AML-193 (cell line): Measurements from ENCODE around the gene DPYD.

Experiments used
- DNase-seq, 2 experiments: peaks; one replicate each; lab custom pipeline; 2025; lab: John Stamatoyannopoulos, UW

DPYD gene

DNA sequence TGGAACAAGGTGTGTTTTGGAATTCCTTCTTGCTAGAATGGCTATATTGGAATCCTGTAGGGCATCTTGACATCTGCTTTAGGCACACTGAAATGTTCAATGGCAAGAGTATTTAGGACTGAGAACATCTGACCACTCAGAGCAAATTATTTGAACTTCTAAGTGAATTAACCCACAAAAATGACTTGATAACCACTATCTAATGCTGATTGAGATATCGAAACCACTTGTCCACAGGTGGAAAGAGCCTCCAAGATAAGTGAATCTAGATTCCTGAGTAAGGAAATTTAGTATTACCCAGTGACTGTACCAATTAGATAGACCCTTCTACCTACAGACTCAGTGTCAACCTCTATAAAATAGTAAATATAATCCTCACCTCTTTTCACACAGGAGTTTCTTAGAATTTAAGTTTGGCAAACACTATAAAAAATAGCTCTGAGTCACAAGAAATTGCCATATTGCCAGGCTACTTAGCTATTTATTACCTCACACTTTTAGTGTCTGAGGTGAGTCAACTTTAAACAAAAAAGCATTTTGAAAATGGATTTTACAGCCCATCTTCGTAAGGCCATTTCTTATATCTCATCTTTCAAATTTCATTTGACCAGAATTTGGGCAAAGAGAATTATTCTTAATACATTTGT, 777.5 kb downstream of the DPYD start:
- DNase-seq, result no peak

DNA sequence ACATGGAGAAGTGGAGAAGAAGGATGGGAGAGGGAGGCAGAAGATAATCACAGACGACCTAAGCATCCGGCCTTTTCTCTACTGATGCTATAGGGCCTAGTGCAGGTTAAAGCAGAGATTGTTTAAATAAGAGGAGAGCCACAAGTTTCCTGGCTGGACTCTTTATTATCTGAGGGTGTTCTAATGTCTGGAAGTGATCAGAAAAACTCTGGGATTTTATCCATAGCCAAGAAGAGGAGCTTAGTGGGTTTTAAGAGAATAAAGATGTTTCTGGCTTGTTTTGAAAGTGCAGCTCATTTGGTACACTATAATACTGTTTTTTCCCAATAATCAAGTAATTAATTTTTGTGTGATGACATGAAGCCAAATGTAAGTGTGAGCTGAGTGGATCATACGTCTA, 780.2 kb downstream of the DPYD start:
- no peak for DNase-seq

DNA sequence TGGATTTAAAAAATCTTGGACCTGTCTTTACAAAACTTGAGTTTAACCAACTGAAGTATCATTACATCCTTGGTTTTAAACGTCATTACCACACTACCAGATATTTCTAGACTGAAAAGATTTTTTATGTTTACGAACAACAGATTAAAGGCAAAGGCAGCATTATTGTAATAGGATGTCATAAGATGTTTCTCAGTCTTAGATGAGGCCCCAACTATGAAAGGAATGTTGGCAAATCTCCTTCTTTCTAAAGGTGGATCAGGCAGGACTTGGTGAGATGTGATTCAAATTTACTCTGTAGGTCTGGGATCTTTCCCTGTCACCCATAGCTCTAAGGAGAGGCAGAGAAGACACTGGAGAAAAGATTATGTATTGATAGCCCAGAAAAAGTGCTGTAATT, 781.3 kb downstream of the DPYD start:
- DNase-seq, result no peak

GRCh38 chr1:97138515-97139032, 782.3 kb downstream of the DPYD start:
- DNase-seq, result no peak

DNA sequence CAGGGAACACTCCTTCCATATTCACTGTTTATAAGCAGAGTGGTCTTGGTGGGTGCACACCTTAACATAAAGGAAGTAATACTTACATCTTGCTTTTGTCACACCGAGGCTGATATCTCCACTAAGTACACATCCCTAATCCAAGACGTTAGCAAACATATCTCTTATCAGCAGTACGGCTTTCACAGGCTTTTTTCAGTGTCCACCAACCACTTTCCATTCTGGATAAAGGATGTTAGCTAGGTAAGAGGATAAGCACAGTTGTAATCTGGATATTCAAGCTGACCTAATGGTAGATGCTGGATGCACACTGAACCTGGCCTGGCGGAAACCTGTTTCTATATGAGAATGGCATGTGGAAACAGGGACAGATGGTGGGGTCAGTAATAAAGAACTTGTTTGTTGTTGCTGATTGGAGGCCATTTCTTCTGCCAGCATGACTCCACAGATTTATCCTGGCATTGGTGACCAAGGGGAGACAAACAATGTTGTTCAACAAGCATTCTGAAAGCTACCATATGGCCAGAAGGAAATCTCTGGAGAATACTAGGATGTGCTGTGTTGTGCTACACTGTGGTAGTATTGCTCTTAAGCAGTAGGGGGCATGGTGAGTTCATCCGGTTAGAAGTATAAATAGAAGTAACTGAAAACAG, 782.8 kb downstream of the DPYD start:
- peak; percentile 46 to 57 for DNase-seq

DNA sequence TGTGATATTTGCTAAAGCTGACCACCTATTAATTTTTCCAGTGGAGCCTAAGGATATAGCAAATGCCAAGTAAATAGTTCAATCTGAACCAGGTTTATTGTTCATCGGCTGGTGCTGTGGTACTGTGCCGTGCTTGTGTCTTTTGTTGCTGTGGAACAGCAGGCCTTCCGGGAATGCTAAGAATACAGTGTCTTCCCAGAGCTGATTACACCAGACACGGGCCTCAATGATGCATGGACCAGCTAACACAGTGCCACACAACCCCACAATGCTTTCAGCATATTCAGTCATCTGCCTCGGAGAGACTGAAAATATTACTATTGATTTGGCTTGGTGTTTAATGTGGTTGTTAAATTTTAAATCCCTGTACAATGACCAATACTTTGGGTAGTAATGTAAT, 783.8 kb downstream of the DPYD start:
- no peak for DNase-seq

DNA sequence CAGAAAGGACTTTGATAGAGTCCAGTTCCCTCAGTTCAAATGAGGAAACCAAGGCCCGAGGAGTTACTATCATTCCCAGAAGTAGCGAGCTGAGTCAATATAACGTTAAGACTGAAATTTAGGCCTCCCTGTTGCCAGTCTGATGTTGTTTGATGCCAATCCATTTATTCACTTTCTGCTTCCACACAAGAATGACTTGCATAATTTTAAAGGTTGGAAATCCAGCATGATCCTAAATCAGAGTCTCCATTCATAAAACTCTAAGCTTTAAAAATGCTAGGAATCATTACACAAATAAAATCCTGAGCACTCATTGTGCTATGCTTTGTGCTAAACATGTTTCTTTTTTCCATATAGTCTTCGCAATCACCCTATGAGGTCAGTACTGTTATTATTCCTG, 784.9 kb downstream of the DPYD start:
- DNase-seq, result no peak

DNA sequence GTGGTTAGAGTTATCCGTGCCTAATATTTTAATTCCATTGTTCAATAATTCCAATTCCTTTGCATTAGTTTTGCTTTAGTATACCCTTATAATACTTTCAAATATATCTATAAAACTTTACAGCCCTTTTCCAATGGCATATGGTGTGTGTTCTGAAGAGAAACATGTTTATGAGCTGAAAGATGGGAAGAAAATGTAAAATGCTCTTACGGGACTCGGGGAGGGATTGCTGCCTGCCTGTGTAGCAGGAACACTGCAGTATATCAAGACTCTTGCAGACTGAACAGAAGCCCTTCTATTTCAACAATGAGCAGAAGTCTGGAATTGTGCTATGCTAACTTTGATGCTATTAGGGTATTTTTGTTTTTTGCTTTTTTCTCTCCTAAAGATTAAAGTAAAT, 792.4 kb downstream of the DPYD start:
- no peak for DNase-seq

- no peak for DNase-seq
Measured at GRCh38 chr1:97123717-97124431, 797.0 kb downstream of the DPYD start.

DNA sequence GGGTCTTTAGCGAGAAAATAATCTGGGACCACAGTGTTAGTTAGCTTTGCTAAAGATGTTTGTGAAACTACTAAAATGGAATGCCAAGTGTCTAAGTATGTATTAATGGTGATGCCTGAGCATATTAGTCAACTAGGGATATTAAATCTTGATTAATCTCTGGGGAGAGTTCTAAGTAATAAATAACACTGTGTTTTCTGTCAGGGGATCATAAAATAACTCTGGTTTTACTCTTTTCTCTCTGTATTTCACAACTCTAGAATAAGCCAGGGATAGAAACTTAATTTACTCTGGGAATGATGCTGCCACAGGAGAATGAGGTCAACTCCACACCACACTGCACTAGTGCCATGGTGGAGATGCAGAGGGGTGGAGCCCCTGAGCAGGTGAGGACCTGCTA, 800.0 kb downstream of the DPYD start:
- DNase-seq, result no peak

DNA sequence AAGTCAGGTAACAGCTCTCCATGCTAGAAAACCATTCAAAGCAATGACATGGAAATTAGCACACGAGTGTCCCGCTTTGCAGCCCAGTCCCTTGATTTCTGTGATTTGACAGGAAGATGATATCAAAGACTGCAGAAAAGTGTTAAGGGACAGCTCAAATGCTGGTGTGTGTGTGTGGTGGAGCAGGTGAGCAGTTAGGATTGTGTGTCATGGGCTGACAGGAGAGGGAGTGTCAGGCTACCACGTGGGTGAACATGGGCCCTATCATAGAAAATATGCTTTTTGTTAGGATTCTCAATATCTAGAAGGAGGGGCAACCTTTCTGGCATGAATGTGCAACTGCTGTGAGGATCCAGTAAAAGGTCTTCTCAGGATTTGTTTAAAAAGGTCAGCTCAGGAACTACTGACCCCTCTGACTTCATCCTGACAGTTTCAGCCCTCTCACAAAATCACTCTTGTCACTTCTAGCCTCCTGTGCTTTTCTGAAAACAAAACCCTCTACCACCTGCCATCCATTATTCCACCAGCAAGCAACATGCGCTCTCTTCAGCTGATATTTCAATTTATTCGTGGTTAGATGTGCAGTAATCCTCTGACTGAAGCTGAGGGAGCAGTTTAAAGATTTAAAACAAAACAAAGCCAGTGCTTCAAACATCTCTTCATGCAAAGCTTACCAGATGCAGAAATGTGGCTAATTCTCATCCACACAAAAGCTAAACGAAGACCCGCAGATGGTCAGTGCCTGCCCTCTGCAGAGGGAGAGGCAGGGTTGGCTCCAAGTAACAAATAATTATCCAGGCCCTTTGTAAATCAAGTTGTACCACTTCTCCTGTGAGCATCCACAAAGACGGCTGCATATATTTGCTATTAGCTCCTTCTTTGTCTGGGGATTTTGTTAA, 801.3 kb downstream of the DPYD start:
- DNase-seq, result no peak

DNA sequence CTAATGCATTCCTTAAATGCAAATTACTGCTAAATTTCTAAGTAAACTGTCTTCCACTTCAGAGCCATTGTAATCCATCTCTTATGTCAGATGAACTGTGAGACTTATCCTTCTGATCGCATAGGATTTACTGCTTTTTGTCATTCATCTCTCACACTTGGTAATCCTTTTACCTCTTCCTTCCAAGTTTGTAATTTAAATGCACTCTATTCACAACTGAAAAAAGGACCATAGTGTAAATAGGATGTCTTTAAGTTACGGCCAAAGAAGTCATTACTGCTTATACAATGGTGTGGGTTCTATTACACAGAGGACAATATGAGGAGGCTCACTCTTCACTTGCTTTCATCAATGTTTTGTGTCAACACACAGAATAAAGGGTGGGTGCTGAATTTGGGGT, 806.0 kb downstream of the DPYD start:
- no peak for DNase-seq

- DNase-seq, result no peak
Measured at GRCh38 chr1:97112442-97112841, 808.4 kb downstream of the DPYD start.

DNA sequence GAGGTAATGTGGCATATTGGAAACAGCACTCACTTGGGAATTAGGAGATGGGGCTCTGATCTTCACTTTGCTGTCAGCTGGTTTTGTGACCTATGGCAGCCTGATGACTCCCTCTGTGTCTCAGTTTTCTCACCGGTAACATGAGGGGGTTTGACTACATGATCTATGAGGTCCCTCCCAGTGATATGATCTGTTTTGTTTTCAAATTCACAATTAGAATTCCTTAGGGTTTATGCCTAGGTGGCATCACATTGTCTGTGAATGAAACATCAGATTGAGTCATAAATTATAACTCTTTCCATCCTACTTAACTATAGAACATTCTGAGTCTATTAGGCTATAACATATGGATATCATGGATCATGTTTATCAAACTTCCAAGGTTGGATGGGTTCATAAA, 812.7 kb downstream of the DPYD start:
- DNase-seq, result no peak

DNA sequence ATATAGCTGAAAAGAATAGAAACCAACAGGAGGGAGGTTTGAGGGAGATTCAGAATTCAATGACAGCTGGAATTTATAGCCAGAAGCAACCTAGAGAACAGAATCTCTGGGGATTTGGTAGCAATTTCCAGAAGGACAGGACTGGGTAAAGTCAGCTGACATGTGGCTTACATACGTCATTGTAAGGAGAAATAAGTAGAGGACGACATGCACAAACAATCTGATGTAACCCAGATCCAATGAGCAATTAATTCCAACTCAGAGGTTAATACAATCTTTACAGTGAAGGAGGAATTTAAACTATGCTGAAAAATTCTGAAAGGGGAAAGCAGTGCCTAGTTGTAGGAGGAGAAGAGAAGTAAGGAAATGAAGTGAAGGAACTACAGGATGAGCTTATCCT, 815.3 kb downstream of the DPYD start:
- no peak for DNase-seq

GRCh38 chr1:97101509-97101908, 819.3 kb downstream of the DPYD start:
- no peak for DNase-seq

DNA sequence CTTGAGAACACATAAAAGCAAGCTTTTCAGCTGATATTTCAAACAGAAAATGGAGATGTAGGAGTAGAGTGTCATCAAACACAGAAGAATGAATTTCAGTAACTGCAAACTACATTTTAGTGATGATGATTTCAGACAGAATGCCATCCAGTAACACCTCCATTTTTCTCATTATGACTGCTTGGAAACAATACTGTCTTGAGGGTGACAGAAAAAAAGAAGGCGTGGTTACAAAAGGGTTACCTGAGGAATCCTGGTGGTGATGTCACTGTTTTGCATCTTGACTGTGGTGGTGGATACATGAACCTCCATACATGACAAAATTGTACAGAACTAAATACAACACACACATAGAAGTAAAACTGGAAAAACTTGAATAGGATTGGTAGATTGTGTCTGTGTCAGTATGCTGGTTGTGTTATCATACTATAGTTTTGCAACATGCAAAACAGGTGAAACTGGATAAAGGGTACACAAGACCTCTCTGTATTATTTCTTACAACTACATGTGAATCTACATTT, 823.4 kb downstream of the DPYD start:
- DNase-seq, result no peak

GRCh38 chr1:97095764-97096163, 825.1 kb downstream of the DPYD start:
- no peak for DNase-seq

- no peak for DNase-seq
Measured at GRCh38 chr1:97094247-97094972, 826.4 kb downstream of the DPYD start.

GRCh38 chr1:97093741-97094140, 827.1 kb downstream of the DPYD start:
- no peak for DNase-seq

DNA sequence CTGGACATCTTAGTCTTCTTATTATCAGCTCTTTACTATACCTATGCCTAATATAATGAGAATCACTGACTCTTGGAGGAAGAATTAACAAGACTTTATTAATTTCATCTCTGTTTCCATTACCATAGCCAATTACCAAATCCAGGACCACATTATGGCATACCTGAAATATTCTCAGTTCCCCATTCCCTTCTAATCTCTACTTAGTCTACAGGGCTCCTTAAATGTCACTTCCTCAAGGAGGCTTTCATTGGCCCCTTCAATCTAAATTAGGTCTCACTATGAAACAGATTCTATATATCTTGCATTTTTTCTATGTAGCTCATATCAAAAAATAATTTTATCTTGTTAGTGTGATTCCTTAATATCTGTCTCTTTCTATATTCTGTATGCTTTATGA, 828.0 kb downstream of the DPYD start:
- DNase-seq, result no peak
